GM13976 (cell line): ENCODE data around the gene MRNIP.

ENCODE experiments used
- DNase-seq: peaks from one replicate; pipeline ENCODE4 v3.0.0; 2012; ENCODE audit warnings: low spot score
- CTCF ChIP-seq: IDR thresholded peaks from 2 replicates; pipeline ENCODE4 v1.5.1; 2012; ENCODE audit warnings: borderline replicate concordance, mild to moderate bottlenecking; ENCODE audit not compliant: insufficient read depth; ENCODE audit errors: extremely low read depth, missing control alignments, control extremely low read depth
- in situ Hi-C: fragments of 300-500 bp; cut with MboI; formaldehyde crosslinking; loops from one replicate; pipeline ENCODE4 v1.12.0; 2022; ENCODE audit warnings: low sequenced_read_pairs, mixed read lengths, inconsistent platforms; ENCODE audit not compliant: unreplicated experiment

The MRNIP gene

GRCh38 chr5:179880848-179881590 is 22.4 kb upstream of the MRNIP start:
- TF ChIP-seq CTCF = no peak
- DNase-seq = no peak
- in situ Hi-C loops = no loop called here

- in situ Hi-C loops = no loop called here
- no peak for TF ChIP-seq CTCF
Measured at GRCh38 chr5:179880066-179880650, 21.5 kb upstream of the MRNIP start.

GRCh38 chr5:179879690-179880010 is 21.0 kb upstream of the MRNIP start:
- no peak for DNase-seq
- in situ Hi-C loops = no loop called here
- TF ChIP-seq CTCF = no peak

More at GRCh38 chr5:179880066-179880650, 21.5 kb upstream of the MRNIP start:
- DNase-seq = no peak

GRCh38 chr5:179879003-179879689 is 20.5 kb upstream of the MRNIP start:
- DNase-seq = no peak
- in situ Hi-C loops = no loop called here
- no peak for TF ChIP-seq CTCF

DNA sequence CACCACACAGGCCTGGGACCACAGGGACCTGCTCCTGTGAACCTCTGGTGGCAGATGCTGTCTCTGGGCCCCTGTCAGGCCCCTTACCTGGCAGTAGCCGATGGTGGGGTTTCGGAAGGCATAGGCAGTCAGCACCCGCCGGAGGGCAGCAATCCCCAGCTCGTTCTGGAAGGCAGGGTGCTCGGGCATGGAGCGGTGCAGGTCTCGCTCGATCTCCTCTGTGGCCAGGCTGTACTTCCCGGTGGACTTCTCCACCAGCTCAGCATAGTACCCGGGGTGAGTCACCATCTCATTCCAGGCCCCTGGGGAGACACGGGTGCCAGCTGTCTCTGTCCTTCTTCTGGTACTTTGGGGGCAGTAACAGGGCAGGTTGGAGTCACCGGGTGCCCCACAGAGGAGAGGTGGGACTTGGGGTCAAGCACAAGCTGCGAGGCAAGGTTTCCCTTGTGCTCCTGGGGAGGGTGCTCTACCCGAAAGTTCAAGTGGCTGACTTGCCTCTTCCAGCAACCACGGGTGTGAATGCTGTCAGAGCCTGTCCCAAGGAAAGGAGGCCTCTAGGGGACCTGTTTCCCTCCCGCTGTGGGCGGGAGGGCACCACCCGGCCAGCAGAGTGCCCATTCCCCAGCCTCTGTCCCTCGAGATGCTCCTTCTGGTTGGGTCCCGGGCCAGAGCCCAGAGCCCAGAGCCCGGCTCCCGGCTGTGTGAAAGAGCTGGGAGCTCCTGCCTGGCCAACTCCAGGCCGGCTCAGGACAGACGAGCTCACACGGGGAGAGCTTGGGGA is 19.8 kb upstream of the MRNIP start:
- DNase-seq = no peak
- TF ChIP-seq CTCF = no peak
- in situ Hi-C loops = no loop called here

DNA sequence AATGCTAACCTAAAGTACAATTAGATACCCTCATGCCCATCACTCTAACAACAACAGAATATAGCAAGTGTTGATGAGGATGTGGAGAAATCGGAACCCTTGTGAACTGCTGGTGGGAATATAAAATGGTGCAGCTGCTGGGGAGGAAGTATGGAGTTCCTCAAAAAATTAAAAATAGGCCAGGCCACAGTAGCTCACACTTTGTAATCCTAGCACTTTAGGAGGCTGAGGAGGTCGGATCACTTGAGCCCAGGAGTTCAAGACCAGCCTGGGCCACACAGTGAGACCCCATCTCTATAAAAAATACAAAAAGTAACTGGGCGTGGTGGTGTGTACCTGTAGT is 18.0 kb upstream of the MRNIP start:
- no peak for DNase-seq
- in situ Hi-C loops = no loop called here
- TF ChIP-seq CTCF = no peak
